Tibial nerve (tissue), 4 donors: ENCODE results near the gene ABCG2.

Source experiments
- CTCF ChIP-seq, 5 experiments: fragments of 200-600 bp in 3 of 5; fragments of 450-650 bp in 2 of 5; sonication (generic) in 3 of 5; IDR thresholded peaks; one replicate each; pipeline ENCODE4 v1.5.1; 2016 to 2019; ENCODE audit warnings: antibody characterized with exemption in 5 of 5, mild to moderate bottlenecking in 3 of 5, moderate library complexity in 2 of 5
- EP300 ChIP-seq, 2 donors: sonication (generic); formaldehyde crosslinking; IDR thresholded peaks; one replicate each; pipeline ENCODE4 v1.6.1; 2017; ENCODE audit warnings: antibody characterized with exemption in 2 of 2, mild to moderate bottlenecking in 1 of 2
- POLR2A ChIP-seq, 2 donors: fragments of 450-650 bp; IDR thresholded peaks; one replicate each; pipeline ENCODE4 v1.6.1; 2017; ENCODE audit warnings: antibody characterized with exemption in 2 of 2, mild to moderate bottlenecking in 2 of 2, moderate library complexity in 2 of 2

- no peak for TF ChIP-seq CTCF (IDR thresholded peaks at IDR 0.05)
- TF ChIP-seq POLR2A (IDR thresholded peaks at IDR 0.05), result no peak
- no peak for TF ChIP-seq EP300 (IDR thresholded peaks at IDR 0.05)
Observed at GRCh38 chr4:88189881-88190585, 31.6 kb upstream of the ABCG2 start.
